Retinal pigment epithelial cell (primary cell): ENCODE data around the gene SV2C.

Experiments used
- DNase-seq: peaks from one replicate; pipeline ENCODE4 v3.0.0-alpha.2; 2010; ENCODE audit warnings: low read depth
- H3K4me3 ChIP-seq: 2 replicates; pipeline ENCODE4 v1.5.1; 2011; ENCODE audit warnings: mild to moderate bottlenecking, low read length, control low read depth, moderate library complexity
- CTCF ChIP-seq: conservative IDR thresholded peaks from 2 replicates; pipeline ENCODE4 v1.5.1; 2011; ENCODE audit warnings: low read depth, low read length, control low read depth, inconsistent platforms

The SV2C gene

DNA sequence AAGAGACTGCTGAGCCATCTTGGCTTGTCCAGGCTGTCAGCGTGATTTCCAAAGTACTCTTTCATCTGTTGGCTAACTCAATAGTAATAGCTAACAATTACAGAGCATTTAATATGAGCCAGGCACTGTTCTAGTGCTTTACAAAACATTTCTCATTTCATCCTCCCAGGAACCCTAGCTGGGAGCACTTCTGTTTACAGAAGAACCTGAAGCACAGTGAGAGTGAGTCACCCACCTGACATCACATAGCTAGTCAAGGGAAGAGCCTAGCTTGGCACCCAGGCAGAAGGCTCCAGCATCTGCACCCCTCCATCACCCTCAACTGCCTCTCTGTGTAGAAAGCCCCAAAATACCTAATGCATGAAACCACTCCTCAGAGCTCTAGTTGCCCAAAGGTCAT lies 262.4 kb downstream of the SV2C start:
- DNase-seq: no peak
- TF ChIP-seq CTCF: no peak
- H3K4me3 ChIP-seq: no peak overlapping the region

- no peak for TF ChIP-seq CTCF
- no peak for DNase-seq
- no peak overlapping the region for H3K4me3 ChIP-seq
These were observed 268.0 kb downstream of the SV2C start for GRCh38 chr5:76351176-76351575.

- no peak for DNase-seq
- H3K4me3 ChIP-seq: no peak overlapping the region
- TF ChIP-seq CTCF: no peak
These were observed 268.4 kb downstream of the SV2C start for GRCh38 chr5:76351577-76351976.

GRCh38 chr5:76356887-76357286 lies 273.7 kb downstream of the SV2C start:
- no peak overlapping the region for H3K4me3 ChIP-seq
- DNase-seq: no peak
- TF ChIP-seq CTCF: no peak

- DNase-seq: no peak
- no peak overlapping the region for H3K4me3 ChIP-seq
- TF ChIP-seq CTCF: no peak
These were observed 280.4 kb downstream of the SV2C start for GRCh38 chr5:76363352-76364225.

GRCh38 chr5:76364226-76364589 lies 281.0 kb downstream of the SV2C start:
- no peak overlapping the region for H3K4me3 ChIP-seq
- no peak for DNase-seq
- no peak for TF ChIP-seq CTCF

DNA sequence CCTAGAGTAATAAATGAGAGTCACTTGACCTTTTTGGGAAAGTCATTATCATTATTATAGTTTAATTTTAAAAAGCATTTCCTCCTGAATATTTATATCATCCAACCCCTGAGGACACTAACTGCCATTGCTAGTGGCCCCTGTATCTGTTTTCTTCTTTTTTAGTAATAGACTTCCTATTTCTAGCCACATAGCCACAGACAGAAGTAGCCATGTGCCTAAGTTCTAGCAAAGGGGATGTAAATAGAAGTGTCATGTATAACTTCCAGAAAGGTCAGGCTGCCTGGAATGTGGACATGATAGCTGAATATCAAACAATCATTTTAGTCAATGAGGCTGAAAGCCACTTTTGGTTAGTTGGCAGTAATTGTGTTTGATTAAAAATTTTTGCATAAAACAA lies 282.4 kb downstream of the SV2C start:
- no peak for DNase-seq
- no peak for TF ChIP-seq CTCF
- no peak overlapping the region for H3K4me3 ChIP-seq
